ENCODE measurements around the gene CHRDL2.

CHRDL2 gene

DNA sequence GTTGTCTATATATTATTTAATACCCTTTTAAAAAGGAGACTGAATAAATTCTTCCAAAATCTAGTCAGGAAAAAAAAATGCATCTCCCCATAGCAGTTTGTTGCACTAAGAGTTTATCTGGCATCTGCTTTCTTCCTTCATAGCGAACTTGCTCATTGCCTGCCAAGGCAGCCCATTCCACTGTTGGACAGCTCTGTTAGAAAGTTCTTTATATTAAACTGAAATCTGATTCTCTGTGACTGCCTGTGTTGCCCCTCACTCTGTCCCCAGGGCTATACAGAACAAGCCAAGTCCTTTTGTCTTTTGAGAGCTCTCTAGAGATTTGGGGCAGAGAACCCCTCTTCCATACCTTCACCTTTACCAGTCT lies 3.3 kb upstream of the CHRDL2 start:
- Histone ChIP-seq H3K9ac (no peak overlapping the region), H3K4me3 (no peak overlapping the region), H3K9me3 (peaks cover 19% of the 10 kb centered on the region), H3K36me3 (no peaks in the 10 kb centered on the region), H3K4me2 (no peak overlapping the region), H4K20me1 (no peaks in the 10 kb centered on the region; the same call in 1 of the 2 replicates), H3K27me3 (peaks cover 38% of the 10 kb centered on the region), H3K4me1 (no peaks in the 10 kb centered on the region), H3K27ac (no peak overlapping the region)
- TF ChIP-seq Cebpa-rat (IDR thresholded peaks at IDR 0.05) = no peak

DNA sequence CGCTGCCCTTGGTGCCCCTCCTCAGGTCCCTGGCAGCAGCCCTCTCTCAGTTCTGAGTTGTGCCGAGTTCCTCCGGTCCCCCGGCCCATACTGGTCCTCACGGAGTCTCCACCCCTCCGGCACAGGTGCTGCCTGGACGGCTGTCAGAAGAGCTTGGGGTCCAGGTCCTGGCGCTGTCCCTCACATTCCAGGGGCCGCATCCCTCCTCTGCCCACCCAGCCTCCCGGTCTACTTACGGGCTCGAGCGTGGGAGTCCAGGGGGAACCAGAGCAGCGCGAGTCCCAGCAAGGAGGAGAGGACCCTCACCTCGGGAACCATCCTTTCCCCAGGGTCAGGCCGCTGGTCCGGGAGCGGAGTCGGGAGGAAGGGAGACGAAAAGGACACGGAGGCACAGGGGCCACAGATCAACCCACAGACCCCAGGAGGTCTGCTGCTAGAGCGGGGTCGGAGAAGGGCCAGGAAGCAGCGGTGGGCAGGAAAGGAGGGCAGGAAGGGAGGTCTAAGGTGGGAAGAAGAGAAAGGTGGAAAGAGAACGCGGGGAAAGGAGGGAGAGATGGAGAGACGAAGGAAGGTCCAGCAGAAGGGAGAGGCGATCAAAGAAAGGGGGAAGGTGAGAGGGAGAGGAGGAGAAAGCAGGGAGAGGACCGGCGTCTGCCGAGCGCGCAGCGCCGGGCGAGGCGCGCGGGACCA lies 510 bp downstream of the CHRDL2 start:
- Histone ChIP-seq H3K27me3 (peaks cover 51% of the 10 kb centered on the region), H3K9ac (no peak overlapping the region), H3K27ac (no peak overlapping the region), H3K9me3 (peaks cover 19% of the 10 kb centered on the region), H3K4me3 (0 out of 2 replicates have a peak overlapping the region, but pooled peaks have one; percentile 19), H3K36me3 (no peaks in the 10 kb centered on the region), H4K20me1 (no peaks in the 10 kb centered on the region; the same call in 1 of the 2 replicates), H3K4me2 (no peak overlapping the region), H3K4me1 (no peaks in the 10 kb centered on the region)
- TF ChIP-seq Cebpa-rat (IDR thresholded peaks at IDR 0.05) = no peak

DNA sequence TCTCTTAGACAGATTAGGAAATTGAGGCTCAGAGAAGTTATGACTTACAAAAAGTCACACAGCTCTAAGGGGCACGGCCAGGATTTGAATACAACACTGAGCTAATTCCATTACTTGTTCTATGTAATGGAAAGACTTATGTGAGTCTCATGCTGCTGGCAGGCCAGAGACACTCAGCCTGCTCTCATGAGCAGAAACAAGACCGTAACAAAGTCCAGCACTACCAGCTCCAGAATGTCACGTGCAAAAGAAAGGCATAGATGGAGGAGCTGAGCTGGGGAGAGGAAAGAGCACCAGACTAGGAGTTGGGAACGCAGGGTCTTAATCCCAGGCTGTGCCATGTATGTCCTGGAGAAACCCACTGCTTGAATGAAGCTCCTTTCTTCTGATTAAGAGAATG lies 1.8 kb downstream of the CHRDL2 start:
- Histone ChIP-seq H3K9ac (no peak overlapping the region), H3K4me2 (no peak overlapping the region), H3K4me3 (no peak overlapping the region), H3K27ac (no peak overlapping the region), H3K27me3 (peaks cover 51% of the 10 kb centered on the region), H3K9me3 (peaks cover 19% of the 10 kb centered on the region), H3K4me1 (no peaks in the 10 kb centered on the region), H4K20me1 (no peaks in the 10 kb centered on the region; the same call in 1 of the 2 replicates), H3K36me3 (no peaks in the 10 kb centered on the region)
- no peak for TF ChIP-seq Cebpa-rat (IDR thresholded peaks at IDR 0.05)

DNA sequence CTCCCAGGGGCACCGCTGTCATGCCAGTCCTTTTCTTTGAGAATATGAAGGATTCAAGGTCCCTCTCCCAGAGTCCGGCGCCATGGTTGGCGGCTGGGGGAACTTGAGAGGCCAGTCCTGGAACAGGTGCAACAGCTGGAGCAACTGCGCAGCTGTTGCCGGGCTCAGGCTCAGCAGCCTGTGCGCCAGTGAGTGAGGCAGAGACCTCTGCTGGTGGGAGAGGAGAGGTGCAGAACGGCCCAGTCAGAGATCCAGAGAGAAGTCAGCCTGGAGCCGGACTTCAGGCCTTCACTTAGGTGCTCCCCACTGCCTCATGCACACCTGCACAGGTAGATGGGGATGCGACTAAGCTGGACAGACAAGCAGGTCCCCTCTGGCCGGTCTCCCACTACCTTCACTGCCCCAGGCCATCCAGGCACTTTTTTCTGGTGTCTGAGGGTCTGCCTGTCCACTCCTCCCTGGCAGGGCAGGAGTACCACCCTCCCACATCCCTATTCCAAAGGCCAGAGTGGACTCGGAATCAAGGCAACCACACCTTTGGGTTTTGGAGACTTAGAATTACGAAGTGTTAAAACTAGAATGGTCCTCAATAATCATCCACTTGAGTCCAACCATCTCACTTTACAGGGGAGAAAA lies 4.6 kb downstream of the CHRDL2 start:
- Histone ChIP-seq H3K9ac (no peak overlapping the region), H4K20me1 (no peaks in the 10 kb centered on the region; the same call in 1 of the 2 replicates), H3K36me3 (no peaks in the 10 kb centered on the region), H3K27ac (no peak overlapping the region), H3K9me3 (peaks cover 12% of the 10 kb centered on the region), H3K4me1 (no peaks in the 10 kb centered on the region), H3K4me2 (no peak overlapping the region), H3K4me3 (no peak overlapping the region), H3K27me3 (peaks cover 34% of the 10 kb centered on the region)
- TF ChIP-seq Cebpa-rat (IDR thresholded peaks at IDR 0.05) = no peak

DNA sequence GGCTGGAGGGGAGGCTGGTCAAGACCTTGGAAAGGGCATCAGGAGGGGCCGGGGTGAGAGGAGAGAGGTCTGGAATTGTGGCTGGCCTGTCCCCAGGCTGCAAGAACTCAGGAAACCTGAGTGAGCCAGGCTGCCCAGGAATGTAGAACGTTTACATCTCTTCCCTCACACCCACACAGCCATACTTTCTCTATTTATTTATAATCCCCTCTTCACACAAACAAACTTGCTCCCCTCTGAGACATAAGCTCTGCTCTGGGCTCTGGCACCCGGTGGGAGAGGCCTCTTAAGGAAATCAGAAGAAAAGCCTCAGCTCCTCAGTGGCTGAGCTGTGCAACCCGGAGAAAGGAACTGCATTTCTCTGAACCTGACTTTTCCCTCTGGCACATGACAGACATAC lies 5.5 kb downstream of the CHRDL2 start:
- Histone ChIP-seq H3K4me2 (no peak overlapping the region), H4K20me1 (no peaks in the 10 kb centered on the region; the same call in 1 of the 2 replicates), H3K27ac (no peak overlapping the region), H3K27me3 (peaks cover 25% of the 10 kb centered on the region), H3K4me1 (no peaks in the 10 kb centered on the region), H3K4me3 (no peak overlapping the region), H3K9ac (no peak overlapping the region), H3K36me3 (no peaks in the 10 kb centered on the region), H3K9me3 (peaks cover 2% of the 10 kb centered on the region; the same call in 1 of the 2 replicates)
- TF ChIP-seq Cebpa-rat (IDR thresholded peaks at IDR 0.05) = no peak

DNA sequence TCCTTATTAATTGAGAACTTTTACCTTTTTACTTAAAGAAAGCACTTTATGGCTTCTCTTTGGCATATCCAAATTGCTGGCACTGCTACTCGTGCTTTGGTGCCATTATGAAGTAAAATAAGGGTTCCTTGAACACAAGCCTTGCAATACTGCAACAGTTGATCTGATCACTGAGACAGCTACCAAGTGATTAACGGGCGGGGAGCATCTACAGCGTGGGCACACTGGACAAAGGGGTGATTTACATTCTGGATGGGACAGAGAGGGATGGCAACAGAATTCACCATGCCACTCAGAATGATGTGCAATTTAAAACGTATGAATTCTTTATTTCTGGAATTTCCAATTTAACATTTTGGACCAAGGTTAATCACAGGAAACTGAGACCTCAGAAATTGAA lies 7.7 kb downstream of the CHRDL2 start:
- Histone ChIP-seq H3K36me3 (no peaks in the 10 kb centered on the region), H3K9me3 (no peaks in the 10 kb centered on the region), H3K4me1 (no peaks in the 10 kb centered on the region), H3K27ac (no peak overlapping the region), H3K4me2 (no peak overlapping the region), H3K27me3 (peaks cover 3% of the 10 kb centered on the region; the same call in 1 of the 2 replicates), H3K4me3 (no peak overlapping the region), H4K20me1 (no peaks in the 10 kb centered on the region), H3K9ac (no peak overlapping the region)
- no peak for TF ChIP-seq Cebpa-rat (IDR thresholded peaks at IDR 0.05)

DNA sequence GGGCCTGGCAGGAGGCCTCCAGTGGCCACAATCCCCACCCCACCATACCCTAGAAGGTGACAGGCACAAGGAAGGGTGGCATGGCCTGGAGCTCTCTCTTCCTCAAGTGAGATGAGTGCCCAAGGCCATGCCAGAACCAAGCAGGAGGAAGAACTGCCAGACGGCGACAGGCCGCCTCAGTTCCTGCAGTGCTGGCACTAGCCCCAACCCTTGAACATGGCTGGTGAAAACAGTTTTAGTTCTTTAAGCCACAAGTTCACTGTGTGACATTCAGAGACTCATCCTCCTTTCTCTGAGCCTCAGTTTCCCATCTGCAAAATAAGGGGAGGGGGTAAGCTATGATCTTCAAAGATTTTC lies 9.8 kb downstream of the CHRDL2 start:
- Histone ChIP-seq H3K27ac (no peak overlapping the region), H3K27me3 (no peaks in the 10 kb centered on the region), H3K9ac (no peak overlapping the region), H4K20me1 (no peaks in the 10 kb centered on the region), H3K4me1 (no peaks in the 10 kb centered on the region), H3K4me2 (no peak overlapping the region), H3K9me3 (no peaks in the 10 kb centered on the region), H3K4me3 (no peak overlapping the region), H3K36me3 (no peaks in the 10 kb centered on the region)
- TF ChIP-seq Cebpa-rat (IDR thresholded peaks at IDR 0.05) = no peak

DNA sequence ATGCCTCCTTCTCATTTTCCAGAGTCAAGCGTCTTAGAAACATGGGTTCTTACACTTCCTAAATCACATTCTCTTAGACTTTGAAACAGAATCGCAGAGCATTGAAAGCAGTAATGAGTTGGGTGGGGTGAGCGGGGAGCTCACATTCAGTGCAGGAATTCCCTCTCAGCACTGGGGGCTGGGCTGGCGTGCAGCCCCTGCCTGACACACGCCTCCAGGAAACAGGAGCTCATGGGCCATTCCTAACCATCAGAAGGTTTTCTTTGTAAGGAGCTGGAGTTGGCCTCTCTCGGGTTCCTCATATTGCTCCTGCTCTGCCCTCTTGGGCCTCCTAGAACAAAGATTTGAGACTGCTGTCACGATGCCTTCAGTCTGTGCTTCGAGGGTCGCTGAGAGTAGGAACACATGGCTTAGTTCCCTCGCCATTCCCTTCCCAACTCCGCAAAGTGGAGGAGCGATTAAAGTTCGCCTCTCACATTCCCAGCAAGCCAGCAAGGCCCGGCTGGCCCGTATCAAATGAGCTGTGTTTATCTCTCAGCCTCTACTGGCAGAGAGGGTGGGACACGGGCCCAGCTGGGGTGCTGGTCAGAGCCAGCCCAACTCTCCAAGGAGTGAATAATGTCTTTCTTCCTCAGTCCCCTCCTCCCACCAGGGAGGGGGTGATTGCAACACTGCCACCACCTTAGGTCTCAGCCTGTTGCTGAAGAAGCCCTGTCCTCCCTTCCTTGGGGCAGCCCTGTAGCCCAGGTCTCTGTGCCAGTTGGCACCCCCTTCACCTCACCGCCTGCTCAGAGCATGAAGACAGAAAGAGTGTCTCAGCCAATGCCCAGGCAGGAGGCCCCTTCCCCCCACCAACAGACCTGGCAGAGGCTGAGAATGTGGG lies 10.4 kb downstream of the CHRDL2 start:
- Histone ChIP-seq H3K27ac (no peak overlapping the region), H3K4me2 (no peak overlapping the region), H3K4me3 (no peak overlapping the region), H3K9me3 (no peaks in the 10 kb centered on the region), H3K4me1 (no peaks in the 10 kb centered on the region), H3K9ac (no peak overlapping the region), H3K36me3 (no peaks in the 10 kb centered on the region), H3K27me3 (no peaks in the 10 kb centered on the region), H4K20me1 (no peaks in the 10 kb centered on the region)
- no peak for TF ChIP-seq Cebpa-rat (IDR thresholded peaks at IDR 0.05)

DNA sequence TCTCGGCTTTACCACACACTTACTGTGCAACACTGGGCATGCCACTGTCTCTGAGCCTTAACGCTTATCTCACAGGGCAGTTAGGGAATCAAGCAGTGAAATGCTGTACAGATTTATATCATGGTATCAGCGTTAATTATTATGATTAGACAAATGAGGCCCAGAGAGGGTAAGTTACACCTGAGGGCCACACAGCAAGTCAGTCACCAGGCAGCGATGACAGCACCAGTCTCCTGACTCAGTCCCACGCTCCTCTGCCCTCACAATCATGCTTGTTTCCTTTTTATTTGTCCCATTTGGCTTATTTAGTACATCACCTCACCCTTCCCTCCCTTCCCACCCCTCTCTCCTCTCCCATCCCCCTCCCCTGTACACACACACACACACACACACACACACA lies 12.2 kb downstream of the CHRDL2 start:
- no peaks in the 10 kb centered on the region for H3K36me3 ChIP-seq
- H4K20me1 ChIP-seq = no peaks in the 10 kb centered on the region
- no peak for TF ChIP-seq Cebpa-rat (IDR thresholded peaks at IDR 0.05)
- no peaks in the 10 kb centered on the region for H3K27me3 ChIP-seq
- no peak overlapping the region for H3K9ac ChIP-seq
- no peak overlapping the region for H3K4me3 ChIP-seq
- H3K9me3 ChIP-seq = no peaks in the 10 kb centered on the region
- no peak overlapping the region for H3K27ac ChIP-seq
- no peaks in the 10 kb centered on the region for H3K4me1 ChIP-seq
- no peak overlapping the region for H3K4me2 ChIP-seq

All from BLaER1 (cell line).